H9 (cell line): ENCODE data around the gene KCTD16. TPM values are rescaled to one million over a fixed set of nuclear protein-coding genes. Genes with fewer than 3 reads are reported as not detected.

Source experiments
- DNase-seq: peaks from one replicate; pipeline ENCODE4 v3.0.0-alpha.2; 2017
- H2AFZ ChIP-seq: one replicate; pipeline ENCODE4 v1.6.1; 2013; ENCODE audit warnings: mild to moderate bottlenecking, low read length, control low read depth, moderate library complexity
- H2AK5ac ChIP-seq: 2 replicates; pipeline ENCODE4 v1.6.1; 2013; ENCODE audit warnings: low read length, control low read depth, mixed read lengths; ENCODE audit not compliant: insufficient read length
- H2BK120ac ChIP-seq: one replicate; pipeline ENCODE4 v1.6.1; 2013; ENCODE audit warnings: low read depth, mild to moderate bottlenecking, low read length, control low read depth, inconsistent platforms; ENCODE audit not compliant: poor library complexity, severe bottlenecking
- H2BK12ac ChIP-seq: 2 replicates; pipeline ENCODE4 v1.6.1; 2013; ENCODE audit warnings: low read length, control low read depth, mixed read lengths, low read depth; ENCODE audit not compliant: insufficient read length
- H2BK15ac ChIP-seq: 2 replicates; pipeline ENCODE4 v1.6.1; 2013; ENCODE audit warnings: low read depth, low read length, control low read depth
- H2BK20ac ChIP-seq: one replicate; pipeline ENCODE4 v1.6.1; 2013; ENCODE audit warnings: low read depth, mild to moderate bottlenecking, low read length, control low read depth, inconsistent platforms; ENCODE audit not compliant: poor library complexity, severe bottlenecking
- H2BK5ac ChIP-seq: 2 replicates; pipeline ENCODE4 v1.6.1; 2013; ENCODE audit warnings: low read length, control low read depth, mixed read lengths; ENCODE audit not compliant: insufficient read length
- H3K14ac ChIP-seq: 2 replicates; pipeline ENCODE4 v1.6.1; 2013; ENCODE audit warnings: low read length, control low read depth; ENCODE audit not compliant: insufficient read depth
- H3K18ac ChIP-seq: 2 replicates; pipeline ENCODE4 v1.6.1; 2013; ENCODE audit warnings: low read depth, mild to moderate bottlenecking, mixed read lengths, low read length, control low read depth; ENCODE audit not compliant: insufficient read length
- H3K23ac ChIP-seq: 2 replicates; pipeline ENCODE4 v1.6.1; 2013; ENCODE audit warnings: low read length, control low read depth, mixed read lengths, low read depth; ENCODE audit not compliant: insufficient read length
- H3K23me2 ChIP-seq: 2 replicates; pipeline ENCODE4 v1.6.1; 2013; ENCODE audit warnings: low read depth, mild to moderate bottlenecking, mixed read lengths, low read length, control low read depth; ENCODE audit not compliant: insufficient read length, poor library complexity, severe bottlenecking
- H3K27ac ChIP-seq: 2 replicates; pipeline ENCODE4 v1.5.1; 2013; ENCODE audit warnings: low read length, control low read depth, mixed read lengths, low read depth; ENCODE audit not compliant: insufficient read length
- H3K27me3 ChIP-seq: 2 replicates; pipeline ENCODE4 v1.6.1; 2013; ENCODE audit warnings: low read length, control low read depth, inconsistent platforms; ENCODE audit not compliant: insufficient read depth
- H3K4ac ChIP-seq: 2 replicates; pipeline ENCODE4 v1.6.1; 2013; ENCODE audit warnings: low read depth, mild to moderate bottlenecking, control low read depth, inconsistent platforms, low read length, moderate library complexity
- H3K4me1 ChIP-seq: 2 replicates; pipeline ENCODE4 v1.6.1; 2013; ENCODE audit warnings: low read length, control low read depth, inconsistent platforms; ENCODE audit not compliant: insufficient read depth
- H3K4me2 ChIP-seq: 2 replicates; pipeline ENCODE4 v1.6.1; 2013; ENCODE audit warnings: low read length, control low read depth, mixed read lengths; ENCODE audit not compliant: insufficient read length, insufficient read depth
- H3K56ac ChIP-seq: 2 replicates; pipeline ENCODE4 v1.6.1; 2013; ENCODE audit warnings: low read depth, mild to moderate bottlenecking, mixed read lengths, low read length, control low read depth; ENCODE audit not compliant: insufficient read length
- H3K79me1 ChIP-seq: 2 replicates; pipeline ENCODE4 v1.6.1; 2013; ENCODE audit warnings: low read depth, mild to moderate bottlenecking, moderate library complexity, low read length, control low read depth, inconsistent platforms; ENCODE audit not compliant: insufficient read depth, poor library complexity, severe bottlenecking
- H3K79me2 ChIP-seq: 2 replicates; pipeline ENCODE4 v1.6.1; 2013; ENCODE audit warnings: low read length, control low read depth, inconsistent platforms; ENCODE audit not compliant: insufficient read depth
- H3K9ac ChIP-seq: 2 replicates; pipeline ENCODE4 v1.6.1; 2013; ENCODE audit warnings: low read length, control low read depth, mixed read lengths; ENCODE audit not compliant: insufficient read length; ENCODE audit errors: extremely low read depth
- H3K9me3 ChIP-seq: one replicate; pipeline ENCODE4 v1.6.1; 2013; ENCODE audit warnings: low read depth, low read length, inconsistent platforms; ENCODE audit not compliant: control insufficient read depth
- H3T11ph ChIP-seq: one replicate; pipeline ENCODE4 v1.6.1; 2013; ENCODE audit warnings: mild to moderate bottlenecking, low read length, control low read depth, inconsistent platforms
- H4K20me1 ChIP-seq: one replicate; pipeline ENCODE4 v1.6.1; 2013; ENCODE audit not compliant: control insufficient read depth, insufficient read length, insufficient read depth
- H4K5ac ChIP-seq: 2 replicates; pipeline ENCODE4 v1.6.1; 2013; ENCODE audit warnings: low read depth, mild to moderate bottlenecking, mixed read lengths, low read length, control low read depth; ENCODE audit not compliant: insufficient read length
- H4K8ac ChIP-seq: replicated peaks from 2 replicates; pipeline ENCODE4 v1.6.1; 2013; ENCODE audit warnings: low read length, control low read depth, mixed read lengths, low read depth; ENCODE audit not compliant: insufficient read length
- H4K91ac ChIP-seq: 2 replicates; pipeline ENCODE4 v1.6.1; 2013; ENCODE audit warnings: low read depth, mild to moderate bottlenecking, moderate library complexity, mixed read lengths, low read length, control low read depth; ENCODE audit not compliant: insufficient read length
- H3K27ac Mint-ChIP-seq, 3 experiments: 2 replicates in 2 of 3; 3 replicates in 1 of 3; pipeline ENCODE4 v1.8.0; 2020 to 2021; ENCODE audit warnings: mixed read lengths in 3 of 3, mild to moderate bottlenecking in 1 of 3, moderate library complexity in 1 of 3
- H3K27me3 Mint-ChIP-seq: 2 replicates; pipeline ENCODE4 v1.8.0; 2021; ENCODE audit warnings: low read depth, mild to moderate bottlenecking, moderate library complexity, mixed read lengths
- H3K36me3 Mint-ChIP-seq, 3 experiments: 2 replicates in 2 of 3; 3 replicates in 1 of 3; pipeline ENCODE4 v1.8.0; 2020 to 2021; ENCODE audit warnings: low read depth in 3 of 3, mixed read lengths in 3 of 3; ENCODE audit not compliant: insufficient read depth in 1 of 3
- H3K4me1 Mint-ChIP-seq, 2 experiments: 2 replicates each; pipeline ENCODE4 v1.8.0; 2020; ENCODE audit warnings: mixed read lengths in 2 of 2
- H3K4me3 Mint-ChIP-seq, 2 experiments: 2 replicates in 1 of 2; 3 replicates in 1 of 2; pipeline ENCODE4 v1.8.0; 2020 to 2021; ENCODE audit warnings: mild to moderate bottlenecking in 2 of 2, mixed read lengths in 2 of 2, moderate library complexity in 1 of 2
- H3K9me3 Mint-ChIP-seq, 2 experiments: 2 replicates in 1 of 2; 3 replicates in 1 of 2; pipeline ENCODE4 v1.8.0; 2020; ENCODE audit warnings: mild to moderate bottlenecking in 2 of 2, mixed read lengths in 2 of 2, moderate library complexity in 1 of 2
- WGBS: extraction: QIAGEN DNeasy Blood & Tissue Kit; methylation state at CpG from one replicate; pipeline ENCODE4 v1.1.7; 2013; ENCODE audit warnings: missing lambda C conversion rate, low lambda C conversion rate, mixed read lengths; ENCODE audit not compliant: insufficient read length; ENCODE audit errors: extremely low coverage; 5-methylcytosine and 5-hydroxymethylcytosine counted together
- total RNA-seq: library from RNA; stranded (reverse); gene quantifications from 2 replicates; pipeline ENCODE4 v1.2.1, GENCODE V29; 2021
- TF ChIP-seq, protein P1 (sequence below): fragments of 200-600 bp; sonication (generic); conservative IDR thresholded peaks from 3 replicates; pipeline ENCODE4 v1.8.0; 2021; ENCODE audit warnings: antibody characterized with exemption, mild to moderate bottlenecking

Gene KCTD16
- total RNA-seq, 1 experiment from 2014 or later, result 0.09 TPM

GRCh38 chr5:144130306-144130705, 40.4 kb upstream of the KCTD16 start:
- Mint-ChIP-seq H3K4me1 (peaks cover 7% of the 10 kb centered on the region in 2 experiments), H3K27ac (no peak overlapping the region), H3K4me3 (no peak overlapping the region), H3K9me3 (no peaks in the 10 kb centered on the region), H3K36me3 (no peaks in the 10 kb centered on the region), H3K27me3 (no peaks in the 10 kb centered on the region)
- TF ChIP-seq, protein P1, sequence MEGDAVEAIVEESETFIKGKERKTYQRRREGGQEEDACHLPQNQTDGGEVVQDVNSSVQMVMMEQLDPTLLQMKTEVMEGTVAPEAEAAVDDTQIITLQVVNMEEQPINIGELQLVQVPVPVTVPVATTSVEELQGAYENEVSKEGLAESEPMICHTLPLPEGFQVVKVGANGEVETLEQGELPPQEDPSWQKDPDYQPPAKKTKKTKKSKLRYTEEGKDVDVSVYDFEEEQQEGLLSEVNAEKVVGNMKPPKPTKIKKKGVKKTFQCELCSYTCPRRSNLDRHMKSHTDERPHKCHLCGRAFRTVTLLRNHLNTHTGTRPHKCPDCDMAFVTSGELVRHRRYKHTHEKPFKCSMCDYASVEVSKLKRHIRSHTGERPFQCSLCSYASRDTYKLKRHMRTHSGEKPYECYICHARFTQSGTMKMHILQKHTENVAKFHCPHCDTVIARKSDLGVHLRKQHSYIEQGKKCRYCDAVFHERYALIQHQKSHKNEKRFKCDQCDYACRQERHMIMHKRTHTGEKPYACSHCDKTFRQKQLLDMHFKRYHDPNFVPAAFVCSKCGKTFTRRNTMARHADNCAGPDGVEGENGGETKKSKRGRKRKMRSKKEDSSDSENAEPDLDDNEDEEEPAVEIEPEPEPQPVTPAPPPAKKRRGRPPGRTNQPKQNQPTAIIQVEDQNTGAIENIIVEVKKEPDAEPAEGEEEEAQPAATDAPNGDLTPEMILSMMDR, result no peak
- H3K23me2 ChIP-seq, result no peaks in the 10 kb centered on the region
- no peaks in the 10 kb centered on the region for H3K9me3 ChIP-seq
- no peak overlapping the region for H4K8ac ChIP-seq
- H3K4ac ChIP-seq, result no peak overlapping the region
- H2AK5ac ChIP-seq, result no peak overlapping the region
- H4K20me1 ChIP-seq, result no peaks in the 10 kb centered on the region
- H3K27ac ChIP-seq, result no peak overlapping the region
- H3K79me2 ChIP-seq, result no peaks in the 10 kb centered on the region
- no peak overlapping the region for H2AFZ ChIP-seq
- DNase-seq, result no peak
- H2BK15ac ChIP-seq, result no peak overlapping the region
- H3K4me2 ChIP-seq, result no peak overlapping the region
- H3K18ac ChIP-seq, result no peak overlapping the region
- H3K4me1 ChIP-seq, result peaks cover 2% of the 10 kb centered on the region; the same call in 1 of the 2 replicates
- no peak overlapping the region for H3T11ph ChIP-seq
- no peak overlapping the region for H2BK120ac ChIP-seq
- H3K23ac ChIP-seq, result no peak overlapping the region
- WGBS, result no CpG with 5 or more reads among the region's 4 CpGs
- no peaks in the 10 kb centered on the region for H3K27me3 ChIP-seq
- H4K5ac ChIP-seq, result no peak overlapping the region
- no peak overlapping the region for H3K9ac ChIP-seq
- no peak overlapping the region for H2BK20ac ChIP-seq
- H3K14ac ChIP-seq, result no peak overlapping the region
- no peaks in the 10 kb centered on the region for H3K79me1 ChIP-seq
- H3K56ac ChIP-seq, result no peak overlapping the region
- H2BK12ac ChIP-seq, result no peak overlapping the region
- no peak overlapping the region for H2BK5ac ChIP-seq
- H4K91ac ChIP-seq, result no peak overlapping the region
